Stimulated activated CD4-positive, alpha-beta T cell treated with anti-CD3 and anti-CD28 coated beads, TNF-alpha, amount 100 ng/mL, for 4 hours (primary cell): ENCODE measurements around the gene RIF1.

Experiments used
- DNase-seq, 3 experiments: peaks; one replicate each; pipeline ENCODE4 v3.0.0-alpha.2; 2020; ENCODE audit warnings: low read depth in 3 of 3

RIF1 gene

DNA sequence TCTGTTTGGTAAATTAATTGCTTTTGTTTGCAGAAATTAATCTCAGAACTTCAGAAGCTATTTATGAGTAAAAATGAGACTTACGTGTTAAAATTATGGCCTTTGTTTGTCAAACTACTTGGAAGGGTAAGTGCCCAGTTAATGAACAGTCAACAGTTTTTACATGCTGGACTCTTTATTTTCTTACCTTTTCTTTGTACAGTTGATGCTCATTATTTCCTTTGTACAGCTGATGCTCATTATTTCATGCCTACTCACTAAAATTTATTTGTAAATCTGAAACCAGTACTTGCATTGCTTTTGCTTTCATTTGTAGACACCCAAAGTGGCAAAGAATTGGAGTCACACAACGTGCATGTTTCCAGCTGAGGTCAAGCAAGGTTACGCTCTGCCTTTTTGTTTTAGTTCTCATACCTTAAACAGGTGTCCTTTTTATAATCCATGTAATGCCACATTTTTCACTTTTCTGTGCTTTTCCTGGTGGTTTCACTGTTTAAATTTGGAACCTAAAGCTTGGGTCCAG lies 13.3 kb downstream of the RIF1 start:
- DNase-seq: no peak

DNA sequence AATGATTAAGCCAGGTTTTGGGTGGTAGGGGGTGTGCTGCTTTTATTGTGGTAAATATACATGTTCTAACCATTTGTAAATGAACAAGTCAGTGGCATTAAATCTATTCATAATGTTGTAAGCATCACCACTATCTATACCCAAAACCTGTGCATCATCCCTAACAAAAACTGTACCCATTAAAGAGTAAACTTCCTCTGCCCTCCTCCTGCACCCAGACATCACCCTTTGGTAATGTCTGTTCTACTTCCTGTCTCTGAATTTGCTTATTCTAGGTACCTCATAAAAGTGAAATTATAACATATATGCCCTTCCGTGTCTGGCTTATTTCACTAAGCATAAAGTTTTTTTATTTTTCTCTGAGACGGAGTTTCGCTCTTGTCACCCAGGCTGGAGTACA lies 14.1 kb downstream of the RIF1 start:
- DNase-seq: no peak

DNA sequence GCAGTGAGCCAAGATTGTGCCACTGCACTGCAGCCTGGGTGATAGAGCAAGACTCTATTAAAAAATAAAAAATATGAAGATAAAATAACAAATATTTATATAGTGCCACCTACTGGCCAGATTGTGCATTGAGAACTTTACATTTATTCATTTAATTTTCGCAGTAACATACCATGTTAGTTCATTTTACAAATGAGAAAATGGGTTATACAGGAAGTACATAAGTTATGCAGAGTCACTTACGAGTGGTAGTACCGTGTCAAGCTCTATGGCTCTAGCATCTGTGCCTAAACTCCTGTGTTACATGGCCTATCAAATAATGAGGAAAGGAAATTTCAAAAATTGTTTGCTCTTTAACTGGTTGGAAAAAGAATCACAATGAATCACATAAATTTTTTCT lies 27.9 kb downstream of the RIF1 start:
- no peak for DNase-seq

DNA sequence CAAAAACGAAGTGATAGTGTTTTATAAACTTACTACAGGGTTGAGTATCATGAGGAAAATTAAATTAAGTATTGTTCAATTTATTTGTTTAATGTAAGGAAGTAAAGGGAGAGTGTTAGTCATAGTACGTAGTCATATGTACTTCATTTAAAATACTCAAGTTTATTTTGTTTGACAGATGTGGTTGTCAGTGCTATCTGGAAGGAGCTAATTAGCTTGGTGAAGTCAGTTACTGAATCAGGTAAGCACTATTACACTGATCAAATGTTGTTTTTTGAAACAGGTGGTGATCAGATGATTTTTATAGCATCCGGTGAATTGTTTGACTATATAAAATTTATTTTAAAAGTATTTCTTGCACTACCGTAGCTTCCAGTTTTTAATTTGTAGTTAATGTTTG lies 28.8 kb downstream of the RIF1 start:
- DNase-seq: no peak

DNA sequence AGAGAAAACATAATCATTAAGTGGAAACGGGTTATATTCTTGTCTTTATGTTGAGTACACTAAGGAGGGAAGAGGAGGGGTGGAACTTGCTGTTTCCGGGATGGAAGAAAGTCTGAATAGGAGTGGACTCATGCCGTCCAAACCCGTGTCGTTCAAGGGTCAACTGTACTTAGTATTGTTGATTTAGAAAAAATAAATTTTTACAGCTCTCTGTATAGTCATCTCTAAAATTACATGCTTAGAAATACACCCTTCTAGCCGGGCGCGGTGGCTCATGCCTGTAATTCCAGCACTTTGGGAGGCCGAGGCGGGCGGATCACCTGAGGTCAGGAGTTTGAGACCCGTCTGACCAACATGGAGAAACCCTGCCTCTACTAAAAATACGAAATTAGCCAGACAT lies 29.4 kb downstream of the RIF1 start:
- DNase-seq: no peak

DNA sequence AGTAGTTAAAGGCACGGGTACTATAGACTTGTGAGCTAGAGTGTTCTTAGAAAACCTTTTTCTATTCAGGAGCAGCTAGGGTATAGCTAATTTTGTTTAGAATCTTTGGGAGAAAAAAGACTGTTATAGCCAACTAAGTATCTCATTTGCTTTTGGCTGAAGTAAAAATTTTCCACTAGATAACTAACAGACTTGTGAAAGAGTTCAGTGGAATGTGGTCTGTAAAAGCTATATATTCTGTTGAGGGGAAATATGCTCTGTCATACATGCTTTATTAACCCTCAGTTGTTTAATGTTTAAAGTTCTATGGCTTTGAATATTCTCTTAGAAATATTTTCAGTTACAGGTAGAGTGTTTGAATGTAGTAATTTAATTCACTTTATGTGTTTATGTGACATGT lies 49.7 kb downstream of the RIF1 start:
- no peak for DNase-seq

DNA sequence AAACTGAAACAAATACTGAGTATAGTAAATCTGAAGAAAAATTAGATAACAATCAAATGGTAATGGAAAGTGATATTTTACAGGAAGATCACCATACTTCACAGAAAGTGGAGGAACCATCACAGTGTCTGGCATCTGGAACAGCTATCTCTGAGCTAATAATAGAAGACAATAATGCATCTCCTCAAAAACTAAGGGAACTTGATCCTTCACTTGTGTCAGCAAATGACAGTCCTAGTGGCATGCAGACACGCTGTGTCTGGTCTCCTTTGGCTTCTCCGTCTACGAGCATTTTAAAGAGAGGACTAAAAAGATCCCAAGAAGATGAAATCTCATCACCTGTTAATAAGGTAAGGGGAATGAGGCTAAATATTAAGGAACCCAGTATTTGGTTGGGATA lies 56.1 kb downstream of the RIF1 start:
- no peak for DNase-seq

DNA sequence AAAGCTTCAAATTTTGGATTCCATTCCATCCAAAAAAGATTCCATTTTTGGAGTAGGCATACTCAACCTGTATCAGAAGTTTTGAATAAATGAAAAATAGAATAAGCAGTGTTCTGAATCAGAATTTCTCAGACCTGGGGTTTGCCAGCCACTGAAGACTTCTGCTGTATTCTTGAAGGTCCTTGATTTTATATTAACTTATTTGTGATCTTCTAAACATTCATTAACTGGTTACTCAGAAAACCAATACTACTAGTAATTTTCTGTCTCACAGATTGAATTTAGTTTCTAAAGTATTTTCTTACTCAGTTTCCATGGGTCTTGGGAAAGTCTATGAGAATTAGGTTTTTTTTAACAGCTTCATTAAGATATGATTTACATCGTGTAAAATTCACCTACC lies 60.9 kb downstream of the RIF1 start:
- DNase-seq: no peak

DNA sequence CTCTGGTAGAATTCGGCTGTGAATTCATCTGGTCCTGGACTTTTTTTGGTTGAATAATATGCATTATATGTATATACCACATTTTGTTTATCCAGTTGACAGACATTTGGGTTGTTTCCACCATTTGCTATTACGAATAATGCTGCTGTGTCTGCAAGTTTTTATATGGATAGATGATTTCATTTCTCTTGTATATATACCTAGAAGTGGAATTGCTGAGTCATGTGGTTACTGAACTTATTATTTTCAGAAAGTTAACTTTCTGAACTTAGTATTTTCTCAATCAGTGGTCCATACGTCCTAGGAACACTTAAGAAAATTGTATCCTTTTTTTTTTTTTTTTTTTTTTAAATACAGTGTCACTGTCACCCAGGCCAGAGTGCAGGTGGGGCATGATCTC lies 63.3 kb downstream of the RIF1 start:
- DNase-seq: no peak

DNA sequence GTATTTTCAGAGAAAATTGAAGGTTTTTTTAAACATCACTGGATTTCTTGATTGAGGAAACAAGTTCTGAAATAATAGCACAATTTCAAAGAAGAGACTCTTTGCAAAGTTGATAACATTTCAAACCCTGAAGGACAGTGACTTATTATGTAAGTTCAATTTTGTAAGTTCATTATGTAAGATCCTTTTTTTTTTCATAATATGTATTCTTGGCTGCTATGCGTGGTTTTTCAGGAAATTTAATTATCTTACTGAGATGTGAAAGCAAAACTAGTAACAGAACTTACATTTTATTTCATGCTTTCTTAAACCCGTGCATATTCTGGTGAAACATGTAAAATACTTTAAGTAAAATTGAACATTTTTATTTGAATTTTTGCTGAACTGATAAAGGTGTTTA lies 65.4 kb downstream of the RIF1 start:
- no peak for DNase-seq

DNA sequence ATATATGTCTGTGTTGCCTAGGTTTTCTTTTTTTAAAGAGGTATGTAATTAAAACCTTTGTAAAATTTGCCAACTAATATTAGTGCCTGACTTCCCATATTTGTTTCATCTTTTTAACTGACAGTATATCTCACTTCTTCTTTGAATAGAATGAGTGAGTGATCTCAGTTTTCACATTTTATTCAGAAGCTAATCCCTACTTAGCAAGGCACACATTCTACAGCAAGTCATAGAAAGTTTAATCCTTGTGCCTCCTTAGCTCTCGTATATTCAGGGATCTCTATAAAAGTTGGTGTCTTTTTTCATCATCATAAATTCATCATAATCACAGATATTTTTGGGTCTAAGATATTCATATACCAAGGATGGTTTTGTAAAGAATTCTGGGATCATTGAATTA lies 66.6 kb downstream of the RIF1 start:
- DNase-seq: no peak

DNA sequence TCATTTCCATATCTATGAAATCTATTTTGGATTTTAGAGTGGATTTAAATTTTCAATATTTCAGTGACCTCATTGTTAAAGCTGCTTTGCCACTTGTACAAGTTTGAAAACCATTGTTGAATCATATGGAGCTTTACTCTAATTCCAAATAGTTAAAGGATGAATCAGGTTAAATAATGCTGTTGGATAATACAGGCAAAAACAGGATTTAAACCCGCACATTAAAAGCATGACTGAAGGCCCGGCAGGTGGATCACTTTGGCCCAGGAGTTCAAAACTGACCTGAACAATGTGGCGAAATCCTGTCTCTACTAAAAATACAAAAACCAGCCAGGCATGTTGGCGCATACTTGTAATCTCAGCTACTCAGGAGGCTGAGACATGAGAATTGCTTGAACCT lies 68.3 kb downstream of the RIF1 start:
- no peak for DNase-seq

DNA sequence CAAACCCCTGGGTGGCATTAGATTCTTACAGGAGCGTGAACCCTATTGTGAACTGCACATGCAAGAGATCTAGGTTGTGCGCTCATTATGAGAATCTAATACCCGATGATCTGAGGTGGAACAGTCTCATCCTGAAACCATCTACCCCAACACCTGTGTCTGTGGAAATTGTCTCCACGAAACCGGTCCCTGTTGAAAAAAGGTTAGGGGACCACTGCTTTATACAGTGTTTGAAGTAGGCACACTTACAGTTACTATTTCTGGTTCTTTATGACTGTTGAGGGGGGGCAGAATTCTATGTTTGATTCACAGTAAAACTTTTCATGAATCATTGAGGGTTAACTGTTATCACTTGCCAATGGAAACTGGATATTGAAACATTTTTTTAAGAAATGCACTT lies 72.0 kb downstream of the RIF1 start:
- no peak for DNase-seq

DNA sequence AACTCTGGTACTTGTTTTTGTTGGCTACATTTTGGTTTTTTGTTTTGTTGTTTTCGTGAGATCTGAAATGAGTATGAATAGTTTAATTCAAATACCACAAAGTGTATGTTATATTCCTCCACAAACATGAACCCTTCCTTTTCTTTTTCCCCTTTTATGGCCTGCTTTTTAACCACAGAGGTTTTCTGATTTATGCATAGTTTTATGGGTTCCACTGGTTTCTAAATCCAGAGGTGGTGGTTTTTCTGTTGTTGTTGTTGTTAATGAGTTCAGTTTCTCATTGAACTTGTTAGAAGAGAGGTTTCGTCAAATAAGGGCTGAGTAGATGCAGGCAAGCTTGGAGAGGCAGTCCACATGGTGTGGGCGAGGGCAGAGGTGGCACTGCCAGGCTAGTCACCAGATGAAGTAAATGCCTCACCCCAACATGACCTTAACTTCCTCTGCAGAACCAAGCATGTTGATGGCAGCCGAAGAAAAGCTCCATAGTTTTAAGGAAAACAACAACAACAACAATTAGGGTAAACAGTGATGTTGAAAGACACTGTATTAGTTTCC lies 72.5 kb downstream of the RIF1 start:
- no peak for DNase-seq

DNA sequence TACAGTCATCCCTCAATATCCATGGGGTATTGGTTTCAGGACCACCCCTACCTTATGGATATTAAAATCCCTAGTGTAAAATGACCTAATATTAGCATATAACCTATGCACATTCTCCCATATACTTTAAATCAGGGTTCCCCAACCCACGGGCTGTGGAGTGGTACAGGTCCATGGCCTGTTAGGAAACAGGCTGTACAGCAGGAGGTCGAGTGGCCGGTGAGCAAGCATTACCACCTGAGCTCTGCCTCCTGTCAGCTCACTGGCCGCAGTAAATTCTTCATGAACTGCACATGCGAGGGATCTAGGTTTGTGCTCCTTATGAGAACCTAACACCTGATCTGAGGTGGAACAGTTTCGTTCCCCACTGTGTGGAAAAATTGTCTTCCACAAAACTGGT lies 73.8 kb downstream of the RIF1 start:
- DNase-seq: no peak

DNA sequence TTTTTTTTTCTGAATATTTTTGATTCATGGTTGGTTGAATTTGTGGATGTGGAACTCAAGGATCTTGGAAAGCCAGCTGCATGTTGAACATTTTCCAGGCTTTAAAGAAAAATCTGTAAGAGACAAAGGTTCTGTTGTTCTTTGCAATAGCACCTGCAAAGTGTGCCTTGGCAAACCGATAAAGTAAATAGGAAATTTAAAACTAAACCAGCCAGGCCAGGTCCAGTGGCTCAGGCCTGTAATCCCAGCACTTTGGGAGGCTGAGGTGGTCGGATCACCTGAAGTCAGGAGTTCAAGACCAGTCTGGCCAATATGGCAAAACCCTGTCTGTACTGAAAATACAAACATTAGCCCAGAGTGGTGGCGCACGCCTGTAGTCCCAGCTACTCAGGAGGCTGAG lies 74.4 kb downstream of the RIF1 start:
- no peak for DNase-seq

DNA sequence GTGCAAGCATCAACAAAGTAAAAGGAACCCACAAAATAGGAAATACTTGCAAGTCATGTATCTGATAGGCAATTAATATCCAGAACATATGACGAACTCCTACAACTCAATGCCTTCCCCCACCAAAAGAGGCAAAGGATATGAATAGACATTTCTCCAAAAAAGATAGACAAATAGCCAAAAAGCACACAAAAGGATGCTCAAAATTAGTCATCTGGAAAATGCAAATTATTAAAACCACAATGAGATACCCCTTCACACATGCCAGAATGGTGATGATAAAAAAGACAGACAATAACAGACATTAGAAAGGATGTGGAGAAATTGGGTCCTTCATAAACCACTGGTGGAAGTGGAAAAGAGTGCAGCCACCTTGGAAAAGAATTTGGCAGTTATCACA lies 76.4 kb downstream of the RIF1 start:
- no peak for DNase-seq

DNA sequence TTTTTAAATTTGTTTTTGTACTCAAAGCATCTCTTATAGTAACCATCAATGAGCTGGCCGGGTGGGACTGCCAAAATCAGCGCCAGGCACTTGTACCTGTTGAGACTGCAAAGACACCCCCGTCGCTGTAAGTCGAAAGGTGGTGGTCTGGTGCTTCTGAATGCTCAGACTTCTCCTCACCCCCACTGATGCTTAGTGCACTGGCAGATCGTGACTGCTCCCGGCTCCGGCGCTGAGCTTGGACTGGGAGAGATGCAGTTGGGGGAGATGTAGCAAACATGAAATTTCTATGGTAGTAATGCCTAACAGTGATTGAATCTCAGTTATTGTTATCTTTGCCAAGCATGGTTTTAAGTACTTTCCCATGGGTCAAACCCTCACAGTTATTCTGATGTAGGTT lies 80.6 kb downstream of the RIF1 start:
- DNase-seq: no peak

DNA sequence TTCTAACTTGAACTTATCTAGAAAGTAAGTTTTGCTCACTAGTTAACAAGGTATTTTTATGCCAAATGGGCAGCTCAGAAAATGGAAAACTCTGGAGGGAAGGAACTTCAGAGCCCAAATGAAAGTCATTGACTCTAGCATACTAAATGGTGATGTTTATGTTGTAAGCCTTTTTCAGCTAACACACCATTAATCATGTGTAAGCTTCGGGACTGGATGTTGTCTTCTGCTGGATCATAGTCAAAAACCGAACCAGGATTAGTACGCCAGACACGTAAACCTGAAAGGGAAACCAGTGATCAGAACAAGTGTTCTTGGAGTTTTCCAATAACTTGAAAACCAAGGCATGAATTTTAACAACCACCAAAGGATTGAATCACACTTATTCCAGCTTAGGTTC lies 81.8 kb downstream of the RIF1 start:
- DNase-seq: no peak

DNA sequence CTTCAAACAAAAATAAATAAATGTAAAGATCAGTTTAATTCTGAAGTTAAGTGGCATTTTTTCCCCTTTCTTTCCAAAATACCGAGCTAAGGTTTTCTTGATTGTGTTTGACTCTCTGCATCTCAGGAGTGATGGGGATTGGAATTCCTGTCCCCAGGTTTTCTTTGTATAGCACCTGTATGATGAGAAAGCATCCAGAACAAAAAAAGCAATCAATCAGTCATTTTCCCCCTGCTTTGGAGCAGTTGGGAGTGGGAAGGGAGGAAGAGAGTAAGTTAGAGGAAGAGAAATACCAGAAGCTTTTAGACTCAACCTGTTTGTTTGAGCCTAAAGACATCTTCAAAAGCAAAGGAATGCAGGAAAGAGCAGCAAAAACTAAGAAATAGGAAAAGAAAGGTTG lies 88.5 kb downstream of the RIF1 start:
- DNase-seq: no peak

DNA sequence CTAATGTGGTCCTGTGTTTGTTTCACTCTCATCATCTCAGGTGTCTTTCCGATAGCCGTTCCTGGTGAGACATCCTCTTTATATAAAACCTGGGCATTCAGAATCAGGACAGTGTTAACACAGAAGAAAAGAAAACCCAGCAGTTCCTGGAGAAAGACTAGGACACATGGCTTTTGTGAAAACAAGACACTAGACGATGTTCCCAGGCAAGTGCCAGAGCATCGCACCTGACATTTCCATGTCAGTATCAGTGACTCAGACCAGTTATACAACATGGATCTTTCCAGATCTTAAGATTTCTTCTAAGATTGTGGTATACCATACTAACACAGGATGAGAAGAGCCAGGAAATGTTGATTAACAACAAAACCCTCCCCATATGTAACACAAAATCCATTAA lies 96.5 kb downstream of the RIF1 start:
- no peak for DNase-seq

DNA sequence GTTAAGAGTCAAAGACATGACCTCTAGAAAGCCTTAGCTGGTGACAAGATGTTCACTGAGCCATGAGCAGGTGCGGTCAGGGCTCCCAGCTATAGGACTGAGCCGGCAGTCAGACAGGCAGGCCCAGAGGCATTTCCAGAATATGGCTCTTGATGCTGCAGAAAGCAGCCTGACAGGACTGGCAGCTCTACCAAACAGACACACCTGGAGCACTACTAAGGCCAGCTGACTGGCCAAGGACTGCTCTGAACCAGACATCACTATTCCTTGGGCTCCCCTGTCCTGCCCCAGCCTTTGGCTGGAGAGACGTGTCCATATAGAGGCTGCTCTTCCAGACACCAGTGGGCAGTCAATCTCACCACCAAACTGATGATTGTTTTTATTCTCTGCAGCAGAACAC lies 98.8 kb downstream of the RIF1 start:
- DNase-seq: no peak

DNA sequence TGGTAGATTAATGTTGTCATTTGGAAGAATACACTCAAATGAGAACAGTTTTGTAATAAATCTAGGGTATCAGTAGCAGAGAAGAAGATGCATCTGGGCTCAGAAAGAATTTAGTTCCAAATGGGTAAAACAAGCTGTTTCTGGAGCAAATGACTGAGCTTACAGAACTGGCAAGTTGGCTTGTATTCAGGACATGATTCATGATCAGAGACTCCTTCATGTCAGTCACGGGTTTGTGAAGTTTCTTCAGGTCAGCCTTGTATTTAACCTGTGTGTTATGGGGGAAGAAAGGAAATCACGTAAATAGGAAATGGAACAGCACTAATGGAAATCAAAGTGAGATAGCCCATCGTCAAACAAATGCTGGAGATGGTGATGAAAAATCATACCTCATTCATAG lies 109.1 kb downstream of the RIF1 start:
- no peak for DNase-seq

DNA sequence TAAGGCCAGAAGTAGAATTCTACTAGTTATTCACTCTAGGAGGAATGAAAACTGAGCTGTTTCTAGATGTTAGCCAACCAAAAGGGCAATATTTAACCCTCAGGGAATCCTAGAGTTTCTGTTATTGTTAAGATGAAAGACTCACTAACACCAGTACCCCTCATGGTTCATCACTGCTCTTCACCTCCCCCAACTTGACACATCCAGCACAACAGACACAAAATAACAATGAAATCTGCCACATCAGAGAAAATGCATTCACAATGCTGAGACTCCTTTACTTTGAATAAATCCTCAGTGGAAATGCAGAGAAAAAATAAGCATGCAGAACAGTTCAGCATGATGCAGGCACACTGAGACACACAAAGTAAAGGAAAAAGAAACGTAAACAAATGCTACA lies 111.3 kb downstream of the RIF1 start:
- no peak for DNase-seq

DNA sequence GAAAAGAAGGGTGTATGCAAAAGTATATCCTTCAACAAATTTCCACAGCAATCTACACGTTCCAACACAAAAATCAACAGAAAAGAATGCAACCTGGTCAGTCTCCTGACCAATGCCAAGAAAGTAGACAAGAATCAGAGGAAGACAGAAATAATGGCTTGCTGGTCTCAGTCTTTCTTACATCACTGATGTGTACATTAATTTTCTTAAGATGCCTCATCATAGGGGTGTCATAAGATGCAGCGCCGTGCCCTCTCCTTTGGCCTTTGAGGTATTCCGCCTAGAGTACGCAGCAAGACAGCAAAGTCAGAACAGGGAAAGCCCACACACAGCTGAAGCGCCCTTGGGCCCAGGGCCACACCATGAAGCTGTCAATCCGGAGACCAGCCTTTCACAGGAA lies 112.9 kb downstream of the RIF1 start:
- no peak for DNase-seq
